Measurements from ENCODE around the gene USP37.

USP37 gene

GRCh38 chr2:218472988-218473387 lies 95.2 kb downstream of the USP37 start:
- DNase-seq = no peak

- no peak for DNase-seq
Observed at GRCh38 chr2:218471982-218472381, 96.2 kb downstream of the USP37 start.

- no peak for DNase-seq
Observed at GRCh38 chr2:218471036-218471435, 97.1 kb downstream of the USP37 start.

GRCh38 chr2:218470448-218470847 lies 97.7 kb downstream of the USP37 start:
- DNase-seq = no peak

GRCh38 chr2:218465987-218466633 lies 102.0 kb downstream of the USP37 start:
- DNase-seq = no peak

GRCh38 chr2:218458598-218458997 lies 109.6 kb downstream of the USP37 start:
- no peak for DNase-seq

GRCh38 chr2:218456849-218457248 lies 111.3 kb downstream of the USP37 start:
- no peak for DNase-seq

GRCh38 chr2:218452079-218452478 lies 116.1 kb downstream of the USP37 start:
- no peak for DNase-seq

- no peak for DNase-seq
Observed at GRCh38 chr2:218448934-218449333, 119.2 kb downstream of the USP37 start.

- no peak for DNase-seq
Observed at GRCh38 chr2:218447072-218447471, 121.1 kb downstream of the USP37 start.

- no peak for DNase-seq
Observed at GRCh38 chr2:218446547-218446946, 121.6 kb downstream of the USP37 start.

- no peak for DNase-seq
Observed at GRCh38 chr2:218445602-218446001, 122.5 kb downstream of the USP37 start.

- no peak for DNase-seq
Observed at GRCh38 chr2:218444692-218445357, 123.3 kb downstream of the USP37 start.

- no peak for DNase-seq
Observed at GRCh38 chr2:218438596-218438995, 129.6 kb downstream of the USP37 start.

GRCh38 chr2:218437969-218438368 lies 130.2 kb downstream of the USP37 start:
- no peak for DNase-seq

- DNase-seq = no peak
Observed at GRCh38 chr2:218436992-218437391, 131.2 kb downstream of the USP37 start.

GRCh38 chr2:218435003-218435982 lies 132.9 kb downstream of the USP37 start:
- DNase-seq = no peak

GRCh38 chr2:218434456-218434855 lies 133.7 kb downstream of the USP37 start:
- no peak for DNase-seq

GRCh38 chr2:218432676-218433365 lies 135.3 kb downstream of the USP37 start:
- DNase-seq = no peak

- DNase-seq = no peak
Observed at GRCh38 chr2:218431878-218432277, 136.3 kb downstream of the USP37 start.

GRCh38 chr2:218430721-218431120 lies 137.4 kb downstream of the USP37 start:
- no peak for DNase-seq

- no peak for DNase-seq
Observed at GRCh38 chr2:218429911-218430692, 138.0 kb downstream of the USP37 start.
